ENCODE measurements around the gene PLEKHF1.

PLEKHF1 gene

DNA sequence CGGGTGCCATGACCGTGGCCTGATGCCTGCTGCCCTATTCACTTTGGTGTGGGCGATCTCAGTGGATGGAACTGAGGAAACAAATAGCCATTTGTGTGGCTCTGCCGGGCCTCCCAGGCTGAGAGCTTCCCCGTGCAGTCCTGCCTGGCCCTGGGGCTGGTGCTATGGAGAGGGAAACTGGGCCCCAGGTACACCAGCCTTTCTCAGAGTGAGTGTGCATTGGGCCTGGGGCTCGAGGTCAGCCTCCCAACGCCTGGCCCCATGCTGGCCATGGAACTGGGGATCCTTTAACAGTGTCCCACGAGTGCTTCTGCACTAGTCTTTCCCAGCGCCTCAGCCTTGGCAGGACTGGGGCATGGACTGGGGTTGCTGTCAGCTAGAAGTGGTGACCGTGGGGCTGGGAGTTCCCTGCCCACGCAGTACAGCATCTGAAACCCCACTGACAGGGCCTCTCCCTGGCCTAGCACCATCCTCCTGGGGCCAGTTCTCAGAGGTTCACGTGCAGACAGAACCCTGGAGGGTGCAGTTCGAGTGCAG, 10.5 kb downstream of the PLEKHF1 start:
- TF ChIP-seq, protein P1, sequence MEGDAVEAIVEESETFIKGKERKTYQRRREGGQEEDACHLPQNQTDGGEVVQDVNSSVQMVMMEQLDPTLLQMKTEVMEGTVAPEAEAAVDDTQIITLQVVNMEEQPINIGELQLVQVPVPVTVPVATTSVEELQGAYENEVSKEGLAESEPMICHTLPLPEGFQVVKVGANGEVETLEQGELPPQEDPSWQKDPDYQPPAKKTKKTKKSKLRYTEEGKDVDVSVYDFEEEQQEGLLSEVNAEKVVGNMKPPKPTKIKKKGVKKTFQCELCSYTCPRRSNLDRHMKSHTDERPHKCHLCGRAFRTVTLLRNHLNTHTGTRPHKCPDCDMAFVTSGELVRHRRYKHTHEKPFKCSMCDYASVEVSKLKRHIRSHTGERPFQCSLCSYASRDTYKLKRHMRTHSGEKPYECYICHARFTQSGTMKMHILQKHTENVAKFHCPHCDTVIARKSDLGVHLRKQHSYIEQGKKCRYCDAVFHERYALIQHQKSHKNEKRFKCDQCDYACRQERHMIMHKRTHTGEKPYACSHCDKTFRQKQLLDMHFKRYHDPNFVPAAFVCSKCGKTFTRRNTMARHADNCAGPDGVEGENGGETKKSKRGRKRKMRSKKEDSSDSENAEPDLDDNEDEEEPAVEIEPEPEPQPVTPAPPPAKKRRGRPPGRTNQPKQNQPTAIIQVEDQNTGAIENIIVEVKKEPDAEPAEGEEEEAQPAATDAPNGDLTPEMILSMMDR (IDR thresholded peaks at IDR 0.05; ENCODE audit: borderline replicate concordance, insufficient read depth, low read depth, low read length), result no peak
- no peak overlapping the region for H3K4me3 ChIP-seq (ENCODE audit: low read depth, low read length)

DNA sequence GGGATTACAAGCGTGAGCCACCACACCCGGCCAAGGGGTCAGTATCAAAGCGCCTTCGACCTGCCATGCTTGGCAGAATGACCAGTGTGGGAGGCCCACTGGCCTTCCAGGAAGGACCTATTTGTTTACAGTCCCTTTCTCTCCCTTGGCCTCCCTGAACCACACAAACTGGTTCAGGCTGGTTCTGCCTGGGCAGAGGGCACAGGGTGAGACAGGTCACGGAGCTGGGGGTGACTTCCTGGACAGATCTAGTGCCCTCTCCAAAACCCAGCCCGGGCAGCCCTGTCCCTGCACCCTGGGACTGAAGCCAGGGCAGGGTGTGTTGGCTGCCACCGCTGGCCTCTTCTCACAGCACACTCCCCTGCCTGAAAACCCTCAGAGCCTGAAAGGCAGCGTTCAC, 11.3 kb downstream of the PLEKHF1 start:
- H3K4me3 ChIP-seq (ENCODE audit: low read depth, low read length), result no peak overlapping the region
- TF ChIP-seq, protein P1 (IDR thresholded peaks at IDR 0.05; ENCODE audit: borderline replicate concordance, insufficient read depth, low read depth, low read length), result no peak

DNA sequence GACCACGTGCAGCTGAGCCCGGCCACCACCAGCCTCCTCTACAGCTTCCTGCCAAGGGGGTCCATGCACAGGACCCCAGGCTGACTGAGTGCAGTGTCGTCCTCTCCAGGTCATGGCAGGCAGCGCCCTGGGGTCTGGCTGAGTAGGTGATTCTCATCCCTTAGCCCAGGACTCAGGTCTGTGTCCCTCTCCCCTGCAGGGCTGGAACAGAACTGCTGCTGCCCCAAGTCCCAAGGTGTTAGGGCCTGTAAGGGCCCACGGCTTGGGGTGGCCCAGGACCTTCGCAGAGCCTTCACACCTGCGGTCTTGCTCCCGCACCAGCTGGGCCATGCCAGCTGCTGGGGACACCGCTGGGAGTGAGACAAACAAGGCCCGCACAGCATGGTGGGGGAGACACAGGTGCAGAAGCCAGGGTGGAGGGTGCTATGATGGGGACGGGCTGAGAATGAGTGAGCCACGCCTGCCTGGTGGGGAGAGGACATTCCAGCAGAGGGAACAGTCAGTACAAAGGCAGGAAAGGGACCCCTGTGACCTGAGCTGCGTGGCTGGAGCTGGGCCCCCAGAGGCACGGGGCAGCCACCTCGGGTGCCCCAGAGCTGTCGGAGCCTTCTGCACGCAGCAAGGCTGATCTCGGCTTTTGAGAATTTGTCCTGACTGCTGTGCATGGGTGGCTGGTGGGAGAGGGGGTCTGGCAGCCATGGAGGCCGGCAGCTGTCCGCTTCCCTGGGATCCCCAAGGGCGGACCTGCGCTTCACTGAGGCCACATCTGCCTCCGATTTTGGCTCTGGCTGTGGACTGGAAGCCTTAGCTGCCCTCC, 11.9 kb downstream of the PLEKHF1 start:
- no peak overlapping the region for H3K4me3 ChIP-seq (ENCODE audit: low read depth, low read length)
- TF ChIP-seq, protein P1 (IDR thresholded peaks at IDR 0.05; ENCODE audit: borderline replicate concordance, insufficient read depth, low read depth, low read length), result no peak

DNA sequence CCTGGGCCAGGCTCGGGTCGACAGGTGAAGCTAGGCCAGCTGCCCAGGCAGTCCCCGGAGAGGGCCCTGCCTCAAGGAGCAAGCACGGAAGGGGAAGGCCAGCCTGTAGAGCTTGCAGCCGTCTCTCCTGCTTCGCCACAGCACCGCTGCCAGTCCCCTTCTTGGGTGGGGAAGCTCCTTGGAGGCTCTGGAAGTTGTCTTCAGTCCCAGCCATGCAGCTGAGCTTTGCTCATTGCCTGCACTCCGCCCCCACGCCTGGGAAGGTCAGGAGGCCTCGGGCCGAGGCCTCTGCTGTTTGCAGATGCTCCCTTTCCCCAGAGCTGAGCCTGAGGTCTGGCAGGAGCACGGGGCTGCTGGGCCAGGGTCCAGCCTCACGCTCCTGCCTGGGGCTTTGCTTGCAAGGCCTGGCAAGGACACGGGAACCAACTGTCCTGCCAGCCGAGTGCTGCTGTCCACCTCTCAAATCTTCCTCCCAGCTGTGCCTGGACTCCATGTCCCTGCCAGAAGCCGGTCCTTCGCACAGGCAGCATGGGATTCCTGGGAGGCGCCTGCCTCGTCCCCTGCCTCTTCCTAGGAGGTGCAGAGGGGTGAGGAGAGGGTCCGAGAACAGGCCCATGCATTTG, 13.3 kb downstream of the PLEKHF1 start:
- TF ChIP-seq, protein P1 (IDR thresholded peaks at IDR 0.05; ENCODE audit: borderline replicate concordance, insufficient read depth, low read depth, low read length), result no peak
- H3K4me3 ChIP-seq (ENCODE audit: low read depth, low read length), result no peak overlapping the region

DNA sequence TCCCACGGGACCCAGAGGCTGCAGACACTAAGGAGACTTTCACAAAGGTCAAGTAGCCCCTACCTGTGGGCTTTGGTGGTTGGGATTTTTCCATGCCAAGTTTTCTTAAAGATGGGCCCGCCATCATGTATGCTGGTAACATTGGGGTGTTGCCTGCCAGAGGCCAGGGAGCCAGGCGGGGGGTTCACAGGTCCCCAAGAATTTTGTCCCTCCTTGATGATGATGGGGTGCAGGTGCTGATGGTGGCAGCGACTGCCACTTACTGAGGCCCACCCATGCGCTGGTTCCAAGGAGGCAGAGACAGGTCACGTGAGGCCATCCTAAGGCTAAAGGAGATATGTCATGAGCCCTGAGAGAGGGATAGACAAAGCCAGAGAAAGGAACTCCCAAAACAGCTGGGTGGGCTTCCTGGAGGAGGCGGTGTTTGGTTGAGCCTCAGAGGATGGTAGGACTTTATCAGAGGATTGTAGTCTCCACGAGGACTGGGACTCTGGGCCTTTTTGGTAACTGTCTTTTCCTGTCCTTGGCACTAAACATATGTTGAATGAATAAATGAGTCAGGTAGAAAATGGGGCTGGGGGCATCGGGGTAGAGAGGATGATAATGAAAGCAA, 14.4 kb downstream of the PLEKHF1 start:
- TF ChIP-seq, protein P1 (IDR thresholded peaks at IDR 0.05; ENCODE audit: borderline replicate concordance, insufficient read depth, low read depth, low read length), result no peak
- H3K4me3 ChIP-seq (ENCODE audit: low read depth, low read length), result no peak overlapping the region

DNA sequence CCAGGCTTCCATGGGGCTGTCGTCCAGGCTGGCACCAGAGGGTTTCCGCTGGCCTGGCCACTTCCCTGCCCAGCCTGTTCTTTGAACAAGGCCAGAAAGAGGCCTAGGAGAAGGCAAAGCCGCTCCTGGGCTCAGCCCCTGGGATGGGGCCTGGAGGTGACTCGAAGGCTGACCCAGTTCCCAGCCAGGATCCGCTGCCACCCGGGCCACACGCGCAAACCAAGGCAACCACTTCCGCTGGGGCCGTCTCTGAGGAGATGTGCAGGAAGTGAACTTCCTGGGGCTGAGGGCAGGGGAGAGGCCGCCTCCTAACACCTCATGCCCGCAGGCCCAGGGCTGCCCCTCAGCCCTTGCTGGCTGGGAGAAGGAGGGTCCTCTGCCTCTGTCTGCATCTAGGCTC, 15.2 kb downstream of the PLEKHF1 start:
- H3K4me3 ChIP-seq (ENCODE audit: low read depth, low read length), result peak overlapping the region; percentile 5
- TF ChIP-seq, protein P1 (IDR thresholded peaks at IDR 0.05; ENCODE audit: borderline replicate concordance, insufficient read depth, low read depth, low read length), result no peak
